GM10847 (cell line): ENCODE data around the gene BID.

Source experiments
- POLR2A ChIP-seq: IDR thresholded peaks from 2 replicates; pipeline ENCODE4 v1.6.1; 2011; ENCODE audit not compliant: insufficient read length; ENCODE audit errors: extremely low read depth

The BID gene

GRCh38 chr22:17769716-17770082 lies 4.6 kb downstream of the BID start:
- no peak for TF ChIP-seq POLR2A

DNA sequence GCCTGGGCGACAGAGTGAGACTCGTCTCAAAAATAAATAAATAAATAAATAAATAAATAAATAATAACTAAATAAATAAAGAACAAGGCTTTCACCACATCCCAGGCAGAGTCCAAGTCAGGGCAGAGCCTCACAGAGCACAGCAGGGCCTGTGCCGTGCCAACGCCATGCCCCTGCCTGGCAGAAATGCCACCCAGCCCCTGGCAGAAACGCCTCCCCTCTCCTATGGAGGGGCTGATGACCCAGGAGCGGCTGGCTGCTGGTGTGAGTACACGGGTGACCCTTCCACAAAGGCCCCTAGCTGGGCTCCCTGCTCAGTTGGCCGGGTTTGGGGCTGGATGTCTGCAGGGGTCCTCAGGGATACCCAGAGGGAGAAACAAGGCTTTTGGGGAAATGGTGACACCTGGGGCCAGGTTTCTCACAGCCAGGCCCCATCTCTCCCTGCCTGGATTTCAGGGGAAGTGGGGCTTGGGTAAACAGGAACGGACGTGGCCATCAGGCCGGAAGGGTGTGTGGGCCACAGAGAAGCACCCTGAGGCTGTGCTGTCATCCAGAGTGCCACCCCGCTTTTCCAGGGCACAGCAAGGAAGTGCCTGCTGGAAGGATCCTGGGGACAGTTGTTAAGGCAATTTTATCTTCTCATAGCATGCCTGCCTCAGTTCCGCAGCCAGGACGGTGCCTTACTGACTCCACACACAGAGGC lies 5.1 kb downstream of the BID start:
- TF ChIP-seq POLR2A: no peak

DNA sequence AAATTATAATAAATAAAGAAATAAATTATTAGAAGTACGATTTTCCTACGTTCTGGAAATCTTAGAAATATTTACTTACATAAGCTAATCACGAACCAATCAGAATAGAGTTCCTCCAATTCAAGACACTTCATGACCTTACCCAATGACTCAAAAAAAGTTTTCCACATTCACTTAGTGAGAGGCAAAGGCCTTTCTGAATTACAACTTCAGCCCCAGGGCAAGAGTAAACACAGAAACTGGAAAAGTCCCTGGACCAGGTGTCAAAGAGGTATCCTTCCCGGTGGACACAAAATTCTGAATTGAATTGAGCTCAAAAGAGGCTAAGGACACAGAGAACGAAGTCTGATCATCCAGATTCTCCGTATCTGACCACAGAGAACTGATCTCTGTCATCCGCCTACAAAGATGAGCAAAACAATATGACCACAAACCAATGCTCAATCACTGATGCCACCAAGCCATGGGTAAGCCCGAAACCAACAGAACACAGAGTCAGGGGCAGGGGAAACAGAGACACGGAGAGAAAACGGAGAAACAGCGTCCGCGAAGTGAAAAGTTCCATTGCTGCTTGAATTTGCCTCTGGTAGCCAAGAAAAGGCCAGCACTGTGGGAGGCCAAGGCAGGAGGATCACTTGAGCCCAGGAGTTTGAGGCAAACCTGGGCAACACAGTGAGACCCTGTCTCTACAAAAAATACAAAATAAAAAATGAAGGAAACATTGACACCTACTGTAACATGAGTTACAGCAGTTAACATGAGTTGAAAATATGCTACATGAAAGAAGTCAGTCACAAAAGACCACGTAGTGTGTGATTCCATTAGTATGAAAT lies 6.8 kb downstream of the BID start:
- no peak for TF ChIP-seq POLR2A

- TF ChIP-seq POLR2A: no peak
Measured at GRCh38 chr22:17764036-17764435, 10.2 kb downstream of the BID start.

GRCh38 chr22:17761138-17761488 lies 13.2 kb downstream of the BID start:
- TF ChIP-seq POLR2A: no peak

GRCh38 chr22:17754233-17754925 lies 19.9 kb downstream of the BID start:
- TF ChIP-seq POLR2A: no peak

DNA sequence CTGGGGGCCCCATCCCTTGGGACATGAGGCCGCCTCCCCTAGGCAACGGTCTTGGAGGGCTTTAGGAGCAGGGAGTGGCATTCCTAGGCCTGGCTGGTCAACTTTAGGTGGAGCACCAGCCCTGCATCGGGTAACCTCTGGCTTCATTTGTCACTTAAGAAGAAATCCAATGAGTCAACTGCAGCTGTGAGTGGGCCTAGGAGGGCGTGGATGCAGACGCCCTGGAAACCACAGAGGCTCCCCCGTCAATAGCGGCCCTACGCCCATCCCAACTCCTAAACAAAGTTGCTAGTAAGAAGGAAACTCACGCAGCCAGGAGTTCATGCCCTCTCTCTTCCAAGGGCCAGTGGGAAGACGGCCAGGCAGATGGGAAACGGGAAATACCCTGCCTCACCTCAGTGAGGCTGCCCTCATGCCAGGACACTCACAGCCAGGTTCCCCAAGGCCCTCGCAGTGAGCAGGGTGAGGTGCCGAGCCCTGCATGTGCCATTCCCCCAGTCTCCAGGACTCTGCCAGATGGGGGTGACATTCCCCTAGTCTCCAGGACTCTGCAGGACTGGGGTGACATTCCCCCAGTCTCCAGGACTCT lies 20.8 kb downstream of the BID start:
- no peak for TF ChIP-seq POLR2A

DNA sequence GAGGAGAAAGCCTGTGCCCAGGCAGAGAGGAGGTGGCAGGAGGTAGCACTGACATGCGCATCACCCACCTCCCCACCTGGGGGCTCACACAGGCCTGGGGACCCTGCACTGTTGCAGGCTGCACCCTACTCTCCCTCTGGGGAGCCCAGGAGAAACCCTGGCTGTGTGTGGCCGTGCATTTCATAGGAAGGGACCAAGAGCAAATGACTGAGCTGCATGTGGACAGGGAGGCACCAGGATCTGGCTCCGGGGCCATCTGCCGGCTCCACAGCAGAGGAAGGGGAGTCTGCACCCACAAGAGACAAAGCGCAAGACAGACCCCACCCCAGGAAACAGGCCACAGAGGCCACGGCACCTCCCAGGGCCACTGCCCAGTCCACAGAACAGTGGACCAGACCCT lies 22.7 kb downstream of the BID start:
- TF ChIP-seq POLR2A: no peak

GRCh38 chr22:17749605-17750395 lies 24.5 kb downstream of the BID start:
- no peak for TF ChIP-seq POLR2A

GRCh38 chr22:17748555-17749353 lies 25.5 kb downstream of the BID start:
- no peak for TF ChIP-seq POLR2A

DNA sequence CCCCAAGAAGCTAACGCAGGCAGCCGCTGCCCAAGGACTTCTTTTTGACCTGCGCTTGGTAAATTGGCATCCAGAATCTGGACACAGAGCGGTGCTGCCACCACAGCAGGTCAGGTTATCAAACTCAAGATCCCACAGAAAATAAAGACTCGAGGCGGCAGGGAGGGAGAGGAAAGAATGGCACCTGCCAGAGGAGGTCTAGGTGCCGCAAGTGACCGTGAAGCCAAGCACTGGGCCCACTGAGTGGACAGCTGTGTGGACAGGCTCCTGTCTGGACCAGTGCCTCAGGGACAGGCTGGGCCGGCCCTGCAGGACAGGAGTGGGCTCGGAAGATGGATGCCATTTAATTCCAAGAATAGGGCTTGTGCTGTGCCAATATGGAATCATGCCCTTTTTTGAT lies 27.4 kb downstream of the BID start:
- no peak for TF ChIP-seq POLR2A

GRCh38 chr22:17744430-17744829 lies 29.8 kb downstream of the BID start:
- TF ChIP-seq POLR2A: no peak

GRCh38 chr22:17743661-17744411 lies 30.4 kb downstream of the BID start:
- TF ChIP-seq POLR2A: no peak
